Measurements from ENCODE around the gene GAB4. TPM values are rescaled to one million over a fixed set of nuclear protein-coding genes. Genes with fewer than 3 reads are reported as not detected.

The GAB4 gene
- total and polyA plus RNA-seq, 2 of the 4 experiments (the other 2 are of a cell fraction): not detected

DNA sequence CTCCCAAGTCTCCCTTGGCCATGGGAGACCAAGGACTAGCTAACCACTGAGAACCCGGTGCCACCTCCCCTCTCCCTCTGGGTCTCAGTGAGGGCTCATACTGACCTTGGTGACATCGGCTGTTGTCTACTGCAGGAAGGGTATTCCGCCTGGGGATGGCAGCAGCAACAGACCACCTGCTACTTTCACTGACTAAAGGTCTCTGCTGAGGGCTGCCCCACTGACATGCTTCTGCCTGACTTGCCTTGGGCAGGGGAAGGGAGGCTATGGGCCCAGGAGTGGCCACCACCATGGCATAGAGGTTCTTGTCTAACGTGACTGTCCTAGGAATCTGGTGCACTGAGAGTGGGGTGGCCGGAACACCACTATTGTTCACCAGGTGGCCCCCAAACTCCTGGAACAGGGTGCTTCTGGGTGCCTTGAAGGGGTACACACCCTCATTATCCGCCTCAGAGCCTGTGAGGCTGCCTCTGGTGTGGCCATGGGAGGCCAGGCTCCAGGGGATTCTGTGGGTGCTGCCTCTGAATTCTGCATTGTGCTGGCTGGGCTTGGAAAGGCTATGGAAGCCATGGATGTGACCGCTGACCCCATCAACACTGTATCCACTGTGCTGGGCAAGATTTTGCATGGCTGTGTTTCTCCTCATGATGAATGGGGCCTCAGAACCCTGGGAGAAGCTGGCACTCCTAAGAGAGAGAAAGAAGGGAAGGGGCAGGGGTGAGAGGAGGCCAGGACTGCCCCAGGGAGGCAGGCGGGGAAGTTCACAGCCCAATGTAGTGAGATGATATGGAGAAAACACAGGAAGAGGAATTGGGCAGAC, 38.3 kb downstream of the GAB4 start:
- in situ Hi-C loops (cut with MboI; ENCODE audit: low sequenced_read_pairs): no loop called here

More for the DNA sequence above, 38.3 kb downstream of the GAB4 start:
- Histone ChIP-seq H2BK120ac (ENCODE audit: low read depth, low read length) (no peak overlapping the region), H4K91ac (ENCODE audit: insufficient read depth, low read depth, low read length) (no peak overlapping the region), H3K9ac (ENCODE audit: low read depth, low read length) (no peak overlapping the region), H3K27ac (ENCODE audit: insufficient read depth, low read length) (no peak overlapping the region), H2AFZ (replicated peaks; ENCODE audit: low read length, poor library complexity) (no peak overlapping the region), H3K4me1 (ENCODE audit: control insufficient read depth, insufficient read depth, low read length) (no peaks in the 10 kb centered on the region), H2BK15ac (ENCODE audit: low read depth, low read length) (no peak overlapping the region), H2BK20ac (ENCODE audit: low read depth, low read length) (no peak overlapping the region), H4K5ac (ENCODE audit: low read depth, low read length) (no peak overlapping the region), H2AK9ac (replicated peaks; ENCODE audit: low read depth, low read length, poor library complexity) (no peak overlapping the region), H4K20me1 (ENCODE audit: insufficient read depth, low read length) (no peaks in the 10 kb centered on the region), H3K9me3 (ENCODE audit: control insufficient read depth, insufficient read depth, low read length) (peaks cover 21% of the 10 kb centered on the region; the same call in 1 of the 2 replicates), H3K36me3 (ENCODE audit: control insufficient read depth, insufficient read depth, low read length) (no peaks in the 10 kb centered on the region), H3K4ac (ENCODE audit: low read depth, low read length) (no peak overlapping the region), H3K23ac (ENCODE audit: low read depth, low read length) (no peak overlapping the region), H3K18ac (ENCODE audit: low read depth, low read length) (no peak overlapping the region), H3K9me1 (ENCODE audit: insufficient read depth, low read length) (no peaks in the 10 kb centered on the region), H3K4me3 (ENCODE audit: insufficient read depth, low read depth, low read length) (no peak overlapping the region), H2BK5ac (ENCODE audit: low read depth, low read length, poor library complexity, severe bottlenecking) (no peak overlapping the region), H4K8ac (ENCODE audit: low read depth in 2 of 2, low read length in 2 of 2) (no peak overlapping the region), H3K27me3 (ENCODE audit: control insufficient read depth, insufficient read depth, low read length) (no peaks in the 10 kb centered on the region), H3K14ac (replicated peaks; ENCODE audit: low read depth, low read length) (no peak overlapping the region), H3K4me2 (ENCODE audit: low read depth, low read length) (no peak overlapping the region), H2AK5ac (ENCODE audit: low read depth, low read length) (no peak overlapping the region), H3K56ac (ENCODE audit: extremely low read depth, insufficient read depth, low read length) (no peak overlapping the region), H3K79me1 (ENCODE audit: low read depth in 1 of 2, low read length in 2 of 2) (no peaks in the 10 kb centered on the region)
- DNase-seq: no peak
- no peak for ATAC-seq (ENCODE audit: low read depth)
- no peak for TF ChIP-seq SMC3 (IDR thresholded peaks at IDR 0.05; ENCODE audit: low read depth, low read length)
- no peak for TF ChIP-seq POLR2A (IDR thresholded peaks at IDR 0.05; ENCODE audit: low read depth, low read length)
- TF ChIP-seq MAZ (IDR thresholded peaks at IDR 0.05; ENCODE audit: borderline replicate concordance, low read depth, low read length): no peak
- TF ChIP-seq MXI1 (IDR thresholded peaks at IDR 0.05; ENCODE audit: borderline replicate concordance, low read depth, low read length): no peak
- TF ChIP-seq CHD1 (IDR thresholded peaks at IDR 0.05; ENCODE audit: low read depth, low read length): no peak
- TF ChIP-seq RFX5 (IDR thresholded peaks at IDR 0.05; ENCODE audit: low read depth, low read length): no peak
- no peak for TF ChIP-seq MAFK (IDR thresholded peaks at IDR 0.05; ENCODE audit: low read depth, low read length)
- TF ChIP-seq, protein P1, sequence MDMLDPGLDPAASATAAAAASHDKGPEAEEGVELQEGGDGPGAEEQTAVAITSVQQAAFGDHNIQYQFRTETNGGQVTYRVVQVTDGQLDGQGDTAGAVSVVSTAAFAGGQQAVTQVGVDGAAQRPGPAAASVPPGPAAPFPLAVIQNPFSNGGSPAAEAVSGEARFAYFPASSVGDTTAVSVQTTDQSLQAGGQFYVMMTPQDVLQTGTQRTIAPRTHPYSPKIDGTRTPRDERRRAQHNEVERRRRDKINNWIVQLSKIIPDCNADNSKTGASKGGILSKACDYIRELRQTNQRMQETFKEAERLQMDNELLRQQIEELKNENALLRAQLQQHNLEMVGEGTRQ (IDR thresholded peaks at IDR 0.05; ENCODE audit: low read depth, low read length): no peak
- TF ChIP-seq NFE2L2 (IDR thresholded peaks at IDR 0.05; ENCODE audit: low read depth, low read length): no peak
- TF ChIP-seq BHLHE40 (IDR thresholded peaks at IDR 0.05; ENCODE audit: low read depth, low read length): no peak
- no peak for TF ChIP-seq RAD21 (IDR thresholded peaks at IDR 0.05; ENCODE audit: low read length)
- TF ChIP-seq, protein P2, sequence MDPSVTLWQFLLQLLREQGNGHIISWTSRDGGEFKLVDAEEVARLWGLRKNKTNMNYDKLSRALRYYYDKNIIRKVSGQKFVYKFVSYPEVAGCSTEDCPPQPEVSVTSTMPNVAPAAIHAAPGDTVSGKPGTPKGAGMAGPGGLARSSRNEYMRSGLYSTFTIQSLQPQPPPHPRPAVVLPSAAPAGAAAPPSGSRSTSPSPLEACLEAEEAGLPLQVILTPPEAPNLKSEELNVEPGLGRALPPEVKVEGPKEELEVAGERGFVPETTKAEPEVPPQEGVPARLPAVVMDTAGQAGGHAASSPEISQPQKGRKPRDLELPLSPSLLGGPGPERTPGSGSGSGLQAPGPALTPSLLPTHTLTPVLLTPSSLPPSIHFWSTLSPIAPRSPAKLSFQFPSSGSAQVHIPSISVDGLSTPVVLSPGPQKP (IDR thresholded peaks at IDR 0.05; ENCODE audit: borderline replicate concordance, low read depth, low read length): no peak
- no peak for TF ChIP-seq RCOR1 (IDR thresholded peaks at IDR 0.05; ENCODE audit: insufficient replicate concordance, low read length)
- TF ChIP-seq, protein P3, sequence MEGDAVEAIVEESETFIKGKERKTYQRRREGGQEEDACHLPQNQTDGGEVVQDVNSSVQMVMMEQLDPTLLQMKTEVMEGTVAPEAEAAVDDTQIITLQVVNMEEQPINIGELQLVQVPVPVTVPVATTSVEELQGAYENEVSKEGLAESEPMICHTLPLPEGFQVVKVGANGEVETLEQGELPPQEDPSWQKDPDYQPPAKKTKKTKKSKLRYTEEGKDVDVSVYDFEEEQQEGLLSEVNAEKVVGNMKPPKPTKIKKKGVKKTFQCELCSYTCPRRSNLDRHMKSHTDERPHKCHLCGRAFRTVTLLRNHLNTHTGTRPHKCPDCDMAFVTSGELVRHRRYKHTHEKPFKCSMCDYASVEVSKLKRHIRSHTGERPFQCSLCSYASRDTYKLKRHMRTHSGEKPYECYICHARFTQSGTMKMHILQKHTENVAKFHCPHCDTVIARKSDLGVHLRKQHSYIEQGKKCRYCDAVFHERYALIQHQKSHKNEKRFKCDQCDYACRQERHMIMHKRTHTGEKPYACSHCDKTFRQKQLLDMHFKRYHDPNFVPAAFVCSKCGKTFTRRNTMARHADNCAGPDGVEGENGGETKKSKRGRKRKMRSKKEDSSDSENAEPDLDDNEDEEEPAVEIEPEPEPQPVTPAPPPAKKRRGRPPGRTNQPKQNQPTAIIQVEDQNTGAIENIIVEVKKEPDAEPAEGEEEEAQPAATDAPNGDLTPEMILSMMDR (conservative IDR thresholded peaks at IDR 0.05; ENCODE audit: low read depth, low read length): no peak
- TF ChIP-seq FOS (IDR thresholded peaks at IDR 0.05; ENCODE audit: low read depth, low read length): no peak
- TF ChIP-seq CEBPB (IDR thresholded peaks at IDR 0.05; ENCODE audit: low read depth, low read length): no peak
- intact Hi-C loops (cut with micrococcal nuclease) (no loop called here), dilution Hi-C loops (cut with HindIII; ENCODE audit: low sequenced_read_pairs, unreplicated experiment) (no loop called here)
- WGBS, 2 experiments (ENCODE audit: extremely low coverage in 2 of 2, insufficient read length in 1 of 2): 33% methylated on average over 1 of the region's 8 CpGs; no CpG with 5 or more reads in 1 of the 2 experiments
- BruUV-seq (replicated peaks): no TSS peak
- POLR2A ChIA-PET (ENCODE audit: unreplicated experiment): no interaction called here
- CTCF ChIA-PET: no interaction called here

Data from IMR-90 (cell line).